Testis (tissue), 2 donors: Measurements from ENCODE around the gene PC.

Source experiments
- CTCF ChIP-seq, 3 experiments: fragments of 450-650 bp in 2 of 3; fragments of 200-600 bp in 1 of 3; sonication (generic) in 1 of 3; IDR thresholded peaks; one replicate each; pipeline ENCODE4 v1.5.1; 2016 to 2019; ENCODE audit warnings: antibody characterized with exemption in 3 of 3, mild to moderate bottlenecking in 2 of 3, moderate library complexity in 1 of 3
- POLR2A ChIP-seq: fragments of 450-650 bp; IDR thresholded peaks from one replicate; pipeline ENCODE4 v1.6.1; 2017; ENCODE audit warnings: antibody characterized with exemption, mild to moderate bottlenecking, moderate library complexity

GRCh38 chr11:66978717-66979116, 20.5 kb upstream of the PC start:
- no peak for TF ChIP-seq CTCF (IDR thresholded peaks at IDR 0.05)
- no peak for TF ChIP-seq POLR2A
